GM19324 (cell line): ENCODE measurements around the gene KLHL3.

Experiments used
- ATAC-seq: cut with Tn5 transposase; IDR thresholded peaks from one replicate; pipeline ENCODE4 v1.9.1; 2021; ENCODE audit warnings: mild to moderate bottlenecking, moderate library complexity; ENCODE audit not compliant: unreplicated experiment, low FRiP score

Gene KLHL3

GRCh38 chr5:137616046-137616445 lies 119.8 kb downstream of the KLHL3 start:
- no peak for ATAC-seq

- no peak for ATAC-seq
These were observed 120.6 kb downstream of the KLHL3 start for GRCh38 chr5:137615171-137615775.

GRCh38 chr5:137613554-137614265 lies 122.2 kb downstream of the KLHL3 start:
- ATAC-seq: no peak

GRCh38 chr5:137612576-137612975 lies 123.3 kb downstream of the KLHL3 start:
- ATAC-seq: no peak

GRCh38 chr5:137611794-137612435 lies 124.0 kb downstream of the KLHL3 start:
- ATAC-seq: no peak

- ATAC-seq: no peak
These were observed 124.8 kb downstream of the KLHL3 start for GRCh38 chr5:137611011-137611580.

- no peak for ATAC-seq
These were observed 125.3 kb downstream of the KLHL3 start for GRCh38 chr5:137610598-137610997.

GRCh38 chr5:137609127-137609526 lies 126.8 kb downstream of the KLHL3 start:
- no peak for ATAC-seq

GRCh38 chr5:137607771-137608170 lies 128.1 kb downstream of the KLHL3 start:
- no peak for ATAC-seq

- no peak for ATAC-seq
These were observed 129.5 kb downstream of the KLHL3 start for GRCh38 chr5:137606401-137606800.

- ATAC-seq: no peak
These were observed 130.5 kb downstream of the KLHL3 start for GRCh38 chr5:137605411-137605810.

- no peak for ATAC-seq
These were observed 131.4 kb downstream of the KLHL3 start for GRCh38 chr5:137604348-137605095.

GRCh38 chr5:137603891-137604290 lies 132.0 kb downstream of the KLHL3 start:
- ATAC-seq: no peak

GRCh38 chr5:137603356-137603755 lies 132.5 kb downstream of the KLHL3 start:
- ATAC-seq: no peak

GRCh38 chr5:137602721-137603273 lies 133.1 kb downstream of the KLHL3 start:
- ATAC-seq: no peak

GRCh38 chr5:137600721-137601360 lies 135.0 kb downstream of the KLHL3 start:
- no peak for ATAC-seq

- no peak for ATAC-seq
These were observed 136.4 kb downstream of the KLHL3 start for GRCh38 chr5:137599457-137599856.

GRCh38 chr5:137598399-137598798 lies 137.5 kb downstream of the KLHL3 start:
- no peak for ATAC-seq

GRCh38 chr5:137596941-137597340 lies 138.9 kb downstream of the KLHL3 start:
- ATAC-seq: no peak
